H1 (cell line): ENCODE data around the gene NDUFS7. TPM values are rescaled to one million over a fixed set of nuclear protein-coding genes. Genes with fewer than 3 reads are reported as not detected.

ENCODE experiments used
- CTCF ChIA-PET: fragments of 300-600 bp; sonication (Branson Sonifier 250); formaldehyde crosslinking; loops from one replicate; lab custom pipeline; 2021; ENCODE audit not compliant: partially characterized antibody; lab: Charles Lee
- POLR2A ChIA-PET: fragments of 300-600 bp; sonication (Branson Sonifier 250); formaldehyde crosslinking; loops from one replicate; lab custom pipeline; 2021; ENCODE audit warnings: inconsistent platforms; ENCODE audit not compliant: partially characterized antibody; lab: Charles Lee
- DNase-seq, 2 experiments: peaks; one replicate each; pipeline versions ENCODE4 v3.0.0 to v3.0.0-alpha.2; 2010 to 2022; ENCODE audit warnings: low spot score in 2 of 2, low read depth in 1 of 2, mixed read lengths in 1 of 2
- FAIRE-seq: peaks from 2 replicates; lab custom pipeline; 2011; peaks lifted over from hg19 to GRCh38; lab: Jason Lieb, UNC
- H2AFZ ChIP-seq: 2 replicates; pipeline ENCODE4 v1.8.1; 2012; ENCODE audit warnings: low read length, inconsistent platforms
- H2AK5ac ChIP-seq: 2 replicates; pipeline ENCODE4 v1.6.1; 2013; ENCODE audit warnings: low read depth, low read length
- H2BK120ac ChIP-seq: replicated peaks from 2 replicates; pipeline ENCODE3; 2013; ENCODE audit warnings: low read depth, low read length, inconsistent platforms
- H2BK12ac ChIP-seq: 2 replicates; pipeline ENCODE4 v1.6.1; 2013; ENCODE audit warnings: low read depth, low read length
- H2BK15ac ChIP-seq: 2 replicates; pipeline ENCODE4 v1.6.1; 2013; ENCODE audit warnings: low read length
- H2BK20ac ChIP-seq: 2 replicates; pipeline ENCODE4 v1.6.1; 2013; ENCODE audit warnings: low read length
- H2BK5ac ChIP-seq: 2 replicates; pipeline ENCODE4 v1.6.1; 2013; ENCODE audit warnings: low read depth, low read length
- H3K14ac ChIP-seq: 2 replicates; pipeline ENCODE4 v1.6.1; 2013; ENCODE audit warnings: inconsistent platforms; ENCODE audit not compliant: insufficient read length
- H3K18ac ChIP-seq: 2 replicates; pipeline ENCODE4 v1.6.1; 2013; ENCODE audit warnings: low read length; ENCODE audit errors: extremely low read depth
- H3K23ac ChIP-seq: 2 replicates; pipeline ENCODE4 v1.6.1; 2013; ENCODE audit warnings: inconsistent platforms; ENCODE audit not compliant: insufficient read length
- H3K23me2 ChIP-seq: 2 replicates; pipeline ENCODE4 v1.6.1; 2013; ENCODE audit warnings: low read depth, low read length
- H3K27ac ChIP-seq: 2 replicates; pipeline ENCODE4 v1.6.1; 2011; ENCODE audit warnings: low read depth, low read length, inconsistent platforms
- H3K27me3 ChIP-seq, 4 experiments: replicated peaks in 1 of 4; 1 replicate in 1 of 4; 2 replicates in 3 of 4; pipeline versions ENCODE4 v1.6.1 to v1.8.1; 2011 to 2013; ENCODE audit warnings: low read length in 3 of 4, mild to moderate bottlenecking in 3 of 4, inconsistent platforms in 2 of 4, mixed read lengths in 2 of 4, moderate library complexity in 1 of 4; ENCODE audit not compliant: control insufficient read depth in 3 of 4, insufficient read depth in 3 of 4; ENCODE audit errors: extremely low read depth in 1 of 4
- H3K36me3 ChIP-seq, 4 experiments: 2 replicates each; pipeline versions ENCODE4 v1.6.1 to v1.8.1; 2011 to 2013; ENCODE audit warnings: mild to moderate bottlenecking in 4 of 4, low read length in 3 of 4, moderate library complexity in 2 of 4, control low read depth in 1 of 4, inconsistent platforms in 1 of 4; ENCODE audit not compliant: insufficient read depth in 4 of 4, control insufficient read depth in 2 of 4
- H3K4ac ChIP-seq: replicated peaks from 2 replicates; pipeline ENCODE3; 2013; ENCODE audit warnings: low read length, low read depth, mixed read lengths, inconsistent platforms; ENCODE audit not compliant: insufficient read length
- H3K4me1 ChIP-seq, 4 experiments: replicated peaks in 1 of 4; 1 replicate in 1 of 4; 2 replicates in 3 of 4; pipeline versions ENCODE4 v1.6.1 to v1.8.1; 2011 to 2013; ENCODE audit warnings: low read length in 3 of 4, inconsistent platforms in 2 of 4, mixed read lengths in 1 of 4; ENCODE audit not compliant: insufficient read depth in 4 of 4, control insufficient read depth in 3 of 4
- H3K4me2 ChIP-seq, 2 experiments: 2 replicates each; pipeline versions ENCODE4 v1.6.1 to v1.8.1; 2011 to 2013; ENCODE audit warnings: low read depth in 2 of 2, low read length in 2 of 2, control low read depth in 1 of 2, inconsistent platforms in 1 of 2, mild to moderate bottlenecking in 1 of 2; ENCODE audit not compliant: insufficient read depth in 1 of 2
- H3K4me3 ChIP-seq, 4 experiments: fragments of 200-600, 300-600 bp in 1 of 4; sonication (generic), shearing (Covaris generic), sonication (Bioruptor Twin) in 1 of 4; 2 replicates each; pipeline versions ENCODE4 v1.5.1 to v1.8.1; 2011 to 2016; ENCODE audit warnings: low read length in 4 of 4, low read depth in 3 of 4, control low read depth in 2 of 4, inconsistent platforms in 2 of 4, mild to moderate bottlenecking in 2 of 4, mixed read lengths in 1 of 4, moderate library complexity in 1 of 4; ENCODE audit not compliant: insufficient read depth in 2 of 4; ENCODE audit errors: extremely low read depth in 1 of 4
- H3K56ac ChIP-seq: replicated peaks from 2 replicates; pipeline ENCODE3; 2013; ENCODE audit warnings: low read depth, mild to moderate bottlenecking, mixed read lengths, low read length, inconsistent platforms; ENCODE audit not compliant: insufficient read length
- H3K79me1 ChIP-seq: 2 replicates; pipeline ENCODE4 v1.6.1; 2013; ENCODE audit warnings: low read depth, low read length, control low read depth
- H3K79me2 ChIP-seq, 2 experiments: 2 replicates each; pipeline versions ENCODE4 v1.6.1 to v1.8.1; 2012 to 2013; ENCODE audit warnings: low read length in 2 of 2, mild to moderate bottlenecking in 2 of 2, inconsistent platforms in 1 of 2; ENCODE audit not compliant: insufficient read depth in 2 of 2, control insufficient read depth in 1 of 2
- H3K9ac ChIP-seq, 4 experiments: replicated peaks in 1 of 4; 1 replicate in 1 of 4; 2 replicates in 3 of 4; pipeline versions ENCODE4 v1.6.1 to v1.8.1; 2011 to 2013; ENCODE audit warnings: low read depth in 3 of 4, low read length in 3 of 4, control low read depth in 2 of 4, mild to moderate bottlenecking in 2 of 4, moderate library complexity in 2 of 4, inconsistent platforms in 1 of 4; ENCODE audit errors: extremely low read depth in 1 of 4
- H3K9me3 ChIP-seq, 2 experiments: 2 replicates each; pipeline versions ENCODE4 v1.6.1 to v1.8.1; 2012 to 2013; ENCODE audit warnings: mild to moderate bottlenecking in 2 of 2, moderate library complexity in 2 of 2, control low read depth in 1 of 2, inconsistent platforms in 1 of 2, low read depth in 1 of 2, low read length in 1 of 2, mixed read lengths in 1 of 2; ENCODE audit not compliant: insufficient read depth in 2 of 2
- H4K20me1 ChIP-seq, 2 experiments: replicated peaks in 1 of 2; 2 replicates each; pipeline versions ENCODE3 to v1.8.1; 2011 to 2013; ENCODE audit warnings: inconsistent platforms in 2 of 2, low read length in 2 of 2, mild to moderate bottlenecking in 1 of 2; ENCODE audit not compliant: insufficient read depth in 2 of 2, control insufficient read depth in 1 of 2
- H4K5ac ChIP-seq: 2 replicates; pipeline ENCODE4 v1.6.1; 2013; ENCODE audit warnings: low read length, low read depth, mixed read lengths, inconsistent platforms; ENCODE audit not compliant: insufficient read length
- H4K8ac ChIP-seq: 2 replicates; pipeline ENCODE4 v1.8.0; 2013; ENCODE audit warnings: mild to moderate bottlenecking, moderate library complexity, low read length, inconsistent platforms; ENCODE audit not compliant: insufficient read depth; ENCODE audit errors: extremely low read depth
- H4K91ac ChIP-seq: replicated peaks from 2 replicates; pipeline ENCODE3; 2013; ENCODE audit warnings: low read length, mixed read lengths, inconsistent platforms; ENCODE audit not compliant: insufficient read length
- BACH1 ChIP-seq: IDR thresholded peaks from 2 replicates; pipeline ENCODE4 v1.6.1; 2012; ENCODE audit warnings: low read length, improper control_type of control experiment
- EP300 ChIP-seq, 2 experiments: IDR thresholded peaks; 1 replicate in 1 of 2; 2 replicates in 1 of 2; pipeline ENCODE4 v1.6.1; 2011 to 2012; ENCODE audit warnings: low read depth in 2 of 2, low read length in 2 of 2, mild to moderate bottlenecking in 2 of 2, borderline replicate concordance in 1 of 2, inconsistent platforms in 1 of 2, moderate library complexity in 1 of 2
- MAFK ChIP-seq: IDR thresholded peaks from 2 replicates; pipeline ENCODE4 v1.6.1; 2012; ENCODE audit warnings: low read depth, mild to moderate bottlenecking, improper control_type of control experiment, low read length
- SUZ12 ChIP-seq: fragments of 200-600 bp; sonication (generic); IDR thresholded peaks from 2 replicates; pipeline ENCODE4 v1.6.1; 2012; ENCODE audit warnings: mild to moderate bottlenecking, inconsistent platforms, low read length, moderate library complexity, mixed read lengths
- ZNF274 ChIP-seq: IDR thresholded peaks from 2 replicates; pipeline ENCODE4 v1.7.0; 2012; ENCODE audit warnings: low read length, borderline replicate concordance; ENCODE audit errors: extremely low read depth
- WGBS, 2 experiments: shearing (Covaris generic) in 1 of 2; methylation state at CpG; one replicate each; pipeline versions ENCODE4 v1.1.6 to v1.1.7; 2013 to 2015; ENCODE audit warnings: low lambda C conversion rate in 2 of 2, mixed read lengths in 2 of 2, inconsistent platforms in 1 of 2, low coverage in 1 of 2, missing lambda C conversion rate in 1 of 2; ENCODE audit not compliant: insufficient replicate concordance in 2 of 2, insufficient coverage in 1 of 2, insufficient read length in 1 of 2; ENCODE audit errors: extremely low coverage in 1 of 2, missing lambda C conversion rate in 1 of 2; 5-methylcytosine and 5-hydroxymethylcytosine counted together
- polyA plus RNA-seq, 7 experiments: library from polyadenylated mRNA; depleted of rRNA in 3 of 7; stranded (reverse) in 5 of 7; unstranded in 2 of 7; fragments of >200 nt in 5 of 7; fragments of 200-250 nt in 2 of 7; gene quantifications; 1 replicate in 5 of 7; 2 replicates in 1 of 7; 4 replicates in 1 of 7; pipeline versions ENCODE4 v1.2.1 to v1.2.3, GENCODE V29; 2011 to 2013; ENCODE audit warnings: missing spikeins in 2 of 7, mixed read lengths in 2 of 7
- total RNA-seq: library from RNA; stranded (reverse); fragmentation: NEBNext Ultra II Directional; extraction: Animal tissue kit (Norgen Biotek cat#: 25700); gene quantifications from 2 replicates; pipeline ENCODE4 v1.2.1, GENCODE V29; 2021

NDUFS7 gene
- total and polyA plus RNA-seq, 2 of the 8 experiments (the other 6 are each of a cell fraction or from before 2014, with no cell fraction given): 78.1 to 309 TPM

DNA sequence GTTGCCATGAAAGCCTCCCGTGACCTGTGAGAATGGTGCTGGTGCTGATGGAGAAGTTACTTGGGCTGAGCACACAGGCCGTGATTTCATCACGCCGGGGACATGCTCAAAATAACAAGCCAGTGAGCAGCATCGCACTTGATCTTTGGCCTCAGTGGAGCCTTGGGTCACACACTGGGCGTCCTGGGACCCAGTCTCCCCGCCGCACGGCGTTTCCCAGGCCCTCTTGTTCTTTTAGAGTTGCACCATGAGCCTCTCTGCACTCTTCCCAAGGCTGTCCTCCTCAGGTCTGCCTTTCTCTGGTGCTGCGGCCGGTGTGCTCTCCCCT lies 9.5 kb upstream of the NDUFS7 start:
- FAIRE-seq (no peak), DNase-seq (no peak)
- H3K27me3 ChIP-seq: no peaks in the 10 kb centered on the region
- POLR2A ChIA-PET: no interaction called here
- H3K23me2 ChIP-seq: no peaks in the 10 kb centered on the region
- H3K79me1 ChIP-seq: peaks cover 2% of the 10 kb centered on the region; the same call in 1 of the 2 replicates
- H4K5ac ChIP-seq: no peak overlapping the region
- H2BK120ac ChIP-seq: no peak overlapping the region
- H3K79me2 ChIP-seq: no peaks in the 10 kb centered on the region
- H3K9me3 ChIP-seq: no peaks in the 10 kb centered on the region
- H3K4me2 ChIP-seq: no peak overlapping the region
- H2BK20ac ChIP-seq: no peak overlapping the region
- H4K20me1 ChIP-seq: peaks cover 0 to 9% of the 10 kb centered on the region in 2 experiments
- no peak overlapping the region for H3K27ac ChIP-seq
- TF ChIP-seq ZNF274 (no peak), MAFK (no peak), SUZ12 (no peak), BACH1 (no peak), EP300 (IDR thresholded peaks at IDR 0.05; ENCODE audit: borderline replicate concordance in 1 of 2, low read depth in 2 of 2, low read length in 2 of 2) (no peak)
- no peak overlapping the region for H4K91ac ChIP-seq
- H2BK5ac ChIP-seq: no peak overlapping the region
- CTCF ChIA-PET: interaction anchor here (0.7 kb wide), 1 partner anchor 93 kb away, joined by 3 read pairs; no protein-coding TSS in a partner anchor
- no peak overlapping the region for H3K56ac ChIP-seq
- no peak overlapping the region for H3K14ac ChIP-seq
- no peak overlapping the region for H2BK12ac ChIP-seq
- H2BK15ac ChIP-seq: no peak overlapping the region
- H2AFZ ChIP-seq: no peak overlapping the region
- no peak overlapping the region for H3K18ac ChIP-seq
- no peak overlapping the region for H3K9ac ChIP-seq
- no peak overlapping the region for H3K4ac ChIP-seq
- 89% methylated on average over 12 of the region's 12 CpGs; no CpG with 5 or more reads in 1 of the 2 experiments for WGBS, 2 experiments
- no peaks in the 10 kb centered on the region; a peak in 1 of 7 replicates for H3K4me1 ChIP-seq
- no peak overlapping the region for H4K8ac ChIP-seq
- no peak overlapping the region for H3K23ac ChIP-seq
- no peak overlapping the region for H3K4me3 ChIP-seq
- H2AK5ac ChIP-seq: no peak overlapping the region
- peaks cover 14 to 49% (median 36%) of the 10 kb centered on the region in 4 experiments for H3K36me3 ChIP-seq
